ENCODE measurements around the gene TRAP1.

- TF ChIP-seq SUZ12 (IDR thresholded peaks at IDR 0.05; ENCODE audit: extremely low read depth, insufficient read depth, insufficient read length) (no peak), YY1 (IDR thresholded peaks at IDR 0.05; ENCODE audit: insufficient read depth, insufficient read length) (no peak), ZNF274 (IDR thresholded peaks at IDR 0.05; ENCODE audit: low read depth, low read length) (no peak)
Observed at GRCh38 chr16:3656491-3657468, 60.5 kb downstream of the TRAP1 start.
